GM12874 (cell line): ENCODE results near the gene DUSP10.

Experiments used
- TF ChIP-seq, protein P1 (sequence below): IDR thresholded peaks from 2 replicates; pipeline ENCODE4 v1.5.1; 2011; ENCODE audit warnings: low read depth, mild to moderate bottlenecking, control low read depth, low read length, moderate library complexity; ENCODE audit not compliant: insufficient read depth

The DUSP10 gene

GRCh38 chr1:221716713-221717484, 25.0 kb downstream of the DUSP10 start:
- TF ChIP-seq, protein P1, sequence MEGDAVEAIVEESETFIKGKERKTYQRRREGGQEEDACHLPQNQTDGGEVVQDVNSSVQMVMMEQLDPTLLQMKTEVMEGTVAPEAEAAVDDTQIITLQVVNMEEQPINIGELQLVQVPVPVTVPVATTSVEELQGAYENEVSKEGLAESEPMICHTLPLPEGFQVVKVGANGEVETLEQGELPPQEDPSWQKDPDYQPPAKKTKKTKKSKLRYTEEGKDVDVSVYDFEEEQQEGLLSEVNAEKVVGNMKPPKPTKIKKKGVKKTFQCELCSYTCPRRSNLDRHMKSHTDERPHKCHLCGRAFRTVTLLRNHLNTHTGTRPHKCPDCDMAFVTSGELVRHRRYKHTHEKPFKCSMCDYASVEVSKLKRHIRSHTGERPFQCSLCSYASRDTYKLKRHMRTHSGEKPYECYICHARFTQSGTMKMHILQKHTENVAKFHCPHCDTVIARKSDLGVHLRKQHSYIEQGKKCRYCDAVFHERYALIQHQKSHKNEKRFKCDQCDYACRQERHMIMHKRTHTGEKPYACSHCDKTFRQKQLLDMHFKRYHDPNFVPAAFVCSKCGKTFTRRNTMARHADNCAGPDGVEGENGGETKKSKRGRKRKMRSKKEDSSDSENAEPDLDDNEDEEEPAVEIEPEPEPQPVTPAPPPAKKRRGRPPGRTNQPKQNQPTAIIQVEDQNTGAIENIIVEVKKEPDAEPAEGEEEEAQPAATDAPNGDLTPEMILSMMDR, result no peak

DNA sequence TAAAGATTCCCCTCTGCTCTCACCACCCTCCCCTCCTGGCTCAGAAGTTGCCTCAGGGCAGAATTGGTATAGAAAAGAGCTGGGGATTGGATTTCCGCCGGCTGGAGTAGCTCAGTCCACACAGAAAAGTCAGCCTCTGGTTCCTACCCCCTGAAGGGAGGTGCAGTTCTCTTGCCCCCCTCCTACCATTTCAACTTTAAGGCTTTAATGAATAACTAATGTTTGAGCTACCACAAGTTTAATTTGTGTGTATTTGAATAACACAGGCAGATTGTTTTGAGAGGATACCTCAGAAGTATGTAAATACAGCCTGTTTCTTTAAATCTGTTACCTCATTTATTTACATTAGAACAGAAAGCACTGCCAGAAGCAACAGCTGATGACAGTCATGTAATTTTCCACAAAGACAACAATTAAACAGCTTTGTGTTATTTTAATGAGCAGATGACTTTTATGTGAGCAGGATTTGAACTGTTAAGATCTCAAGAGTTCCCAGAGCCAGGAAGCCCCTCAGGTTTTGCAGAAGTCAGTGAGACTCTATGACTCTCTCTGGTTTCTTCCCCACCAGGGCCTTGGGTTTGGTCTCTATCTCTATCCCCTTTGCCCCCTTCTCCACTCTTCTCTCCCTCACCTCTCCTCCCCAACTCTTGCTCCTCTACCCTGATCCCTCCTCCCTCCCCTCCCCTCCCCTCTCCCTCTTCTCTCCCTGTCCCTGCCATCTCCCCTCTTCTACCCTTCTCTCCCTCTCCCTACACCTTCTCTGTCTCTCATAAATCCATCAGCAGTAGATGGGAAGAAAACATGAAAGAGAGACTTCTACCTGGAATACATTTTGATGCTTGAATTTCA, 26.3 kb downstream of the DUSP10 start:
- TF ChIP-seq, protein P1, result no peak

- TF ChIP-seq, protein P1, result no peak
Observed at GRCh38 chr1:221714227-221715152, 27.4 kb downstream of the DUSP10 start.

DNA sequence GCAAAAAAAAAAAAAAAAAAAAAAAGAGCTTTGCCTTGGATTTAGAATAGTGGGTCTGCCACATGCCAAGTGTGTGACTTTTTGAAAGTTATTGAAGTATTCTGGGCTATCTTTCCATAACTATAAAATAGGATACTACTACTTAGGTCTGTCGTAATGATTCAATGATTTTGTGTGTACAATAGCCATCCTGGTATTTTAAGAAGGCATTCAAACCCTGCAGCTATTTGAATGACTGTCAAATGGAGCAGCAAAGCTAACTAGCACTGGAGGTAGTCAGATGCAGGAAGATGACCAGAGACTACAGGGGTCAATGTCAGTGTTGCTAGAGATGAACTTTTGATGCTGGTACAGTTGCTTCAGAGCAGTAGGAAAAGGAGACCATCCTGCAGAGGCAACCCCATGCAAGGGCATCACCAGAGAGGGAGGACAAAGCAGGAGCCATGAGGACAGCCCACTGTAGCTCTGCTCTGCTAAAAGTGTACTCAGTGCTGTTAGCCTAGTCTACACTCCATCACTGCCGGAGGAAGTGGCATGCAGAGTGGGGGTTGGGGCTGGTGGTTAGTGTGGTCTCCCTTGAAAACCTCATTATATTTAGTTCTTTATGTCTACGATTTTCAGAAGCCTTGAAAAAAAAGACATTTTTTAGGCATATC, 29.0 kb downstream of the DUSP10 start:
- TF ChIP-seq, protein P1, result no peak

DNA sequence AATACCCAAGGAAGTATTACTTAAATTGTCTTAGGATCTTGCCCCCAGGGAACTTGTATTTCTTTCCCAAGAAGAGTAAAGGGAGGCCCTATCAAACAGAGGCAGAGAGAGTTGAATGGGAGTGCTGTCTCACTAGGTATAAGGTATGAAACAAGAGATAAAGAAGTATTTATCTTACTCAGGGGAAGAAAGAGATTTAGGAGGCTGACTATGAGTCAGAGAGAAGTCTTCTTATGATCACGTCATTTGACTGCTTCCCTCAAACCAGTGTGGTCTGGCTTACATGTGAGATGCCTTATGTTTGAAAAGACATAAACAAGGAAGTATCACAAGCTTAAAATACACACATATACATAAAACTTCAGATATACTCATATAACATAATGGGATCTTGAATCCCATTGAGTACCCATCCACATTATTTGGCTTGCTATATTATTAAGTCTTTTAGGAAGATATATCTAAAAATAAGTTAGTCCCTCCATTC, 29.6 kb downstream of the DUSP10 start:
- TF ChIP-seq, protein P1, result no peak

DNA sequence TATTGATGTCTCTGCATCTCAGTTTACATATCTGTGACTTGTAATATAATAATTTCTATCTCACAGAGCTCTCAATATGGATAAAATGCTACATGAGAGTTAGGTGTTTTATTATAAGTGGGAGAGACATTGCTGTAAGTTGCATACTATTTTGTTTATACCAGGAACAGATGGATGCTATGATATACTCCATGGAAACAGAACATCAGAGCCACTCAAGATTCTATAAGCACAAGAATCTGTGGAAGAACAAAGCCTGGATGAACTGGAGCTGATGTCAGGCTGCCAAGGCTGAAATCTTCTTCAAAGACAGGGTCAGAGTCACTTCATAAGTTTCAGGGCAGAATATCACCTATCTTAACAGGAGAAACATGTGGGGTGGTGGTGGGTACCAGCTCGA, 30.2 kb downstream of the DUSP10 start:
- TF ChIP-seq, protein P1, result no peak
